Measurements from ENCODE around the gene TTYH2.

DNA sequence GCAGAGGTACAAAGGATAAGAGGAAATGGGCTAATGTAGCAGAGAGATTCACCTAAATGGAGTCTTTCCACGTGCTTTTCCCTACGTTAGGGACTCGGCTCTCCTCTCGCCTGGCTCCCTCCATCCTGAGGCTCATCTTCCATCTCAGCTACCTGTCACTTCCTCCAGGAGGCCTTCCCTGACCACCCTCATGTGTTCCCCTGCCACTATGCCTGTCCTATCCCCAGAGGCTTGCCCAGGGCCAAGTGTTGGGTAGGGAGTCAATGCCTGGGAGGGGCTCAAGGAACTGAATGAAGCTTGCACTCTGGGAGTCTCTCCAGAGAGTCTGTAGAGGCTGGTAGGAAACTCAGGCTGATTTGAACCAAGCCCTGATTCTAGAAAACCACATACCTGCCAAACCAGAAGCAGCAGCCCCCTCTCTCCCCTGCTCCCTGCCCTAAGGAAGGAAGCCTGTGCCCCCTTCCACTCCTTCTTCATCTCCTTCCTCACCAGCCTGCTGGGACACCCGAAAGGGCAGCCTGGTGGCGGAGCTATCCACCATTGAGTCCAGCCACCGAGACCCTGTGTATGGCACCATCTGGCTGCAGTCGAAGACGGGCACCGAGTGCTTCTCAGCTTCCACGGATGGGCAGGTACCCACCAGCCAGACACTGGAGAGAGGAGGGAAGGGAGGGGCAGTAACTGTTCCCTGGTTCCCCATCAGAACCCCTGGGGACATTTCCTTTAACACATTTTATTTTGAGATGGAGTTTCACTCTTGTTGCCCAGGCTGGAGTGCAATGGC, 86.0 kb downstream of the TTYH2 start:
- TF ChIP-seq TAF1 (IDR thresholded peaks at IDR 0.05; ENCODE audit: low read depth) (no peak), POLR2AphosphoS5 (IDR thresholded peaks at IDR 0.05) (no peak), CTCF (IDR thresholded peaks at IDR 0.05; ENCODE audit: poor library complexity, severe bottlenecking) (no peak), EZH2 (IDR thresholded peaks at IDR 0.05; ENCODE audit: borderline replicate concordance, insufficient read depth, low read length, poor library complexity, severe bottlenecking) (no peak), EP300 (conservative IDR thresholded peaks at IDR 0.05; ENCODE audit: poor library complexity, severe bottlenecking) (no peak)
